Breast epithelium (tissue), 3 donors: ENCODE results near the gene EFNA2.

Experiments
- POLR2A ChIP-seq: fragments of 450-650 bp; IDR thresholded peaks from one replicate; pipeline ENCODE4 v1.6.1; 2016; ENCODE audit warnings: antibody characterized with exemption, mild to moderate bottlenecking, moderate library complexity
- POLR2AphosphoS5 ChIP-seq, 3 donors: sonication (generic); formaldehyde crosslinking; IDR thresholded peaks; one replicate each; pipeline ENCODE4 v1.6.1; 2017; ENCODE audit warnings: antibody characterized with exemption in 3 of 3
- TF ChIP-seq, protein P1 (sequence below), 3 donors: fragments of 450-650 bp; IDR thresholded peaks; one replicate each; pipeline ENCODE4 v1.5.1; 2016 to 2017; ENCODE audit warnings: antibody characterized with exemption in 3 of 3, mild to moderate bottlenecking in 3 of 3, moderate library complexity in 3 of 3

DNA sequence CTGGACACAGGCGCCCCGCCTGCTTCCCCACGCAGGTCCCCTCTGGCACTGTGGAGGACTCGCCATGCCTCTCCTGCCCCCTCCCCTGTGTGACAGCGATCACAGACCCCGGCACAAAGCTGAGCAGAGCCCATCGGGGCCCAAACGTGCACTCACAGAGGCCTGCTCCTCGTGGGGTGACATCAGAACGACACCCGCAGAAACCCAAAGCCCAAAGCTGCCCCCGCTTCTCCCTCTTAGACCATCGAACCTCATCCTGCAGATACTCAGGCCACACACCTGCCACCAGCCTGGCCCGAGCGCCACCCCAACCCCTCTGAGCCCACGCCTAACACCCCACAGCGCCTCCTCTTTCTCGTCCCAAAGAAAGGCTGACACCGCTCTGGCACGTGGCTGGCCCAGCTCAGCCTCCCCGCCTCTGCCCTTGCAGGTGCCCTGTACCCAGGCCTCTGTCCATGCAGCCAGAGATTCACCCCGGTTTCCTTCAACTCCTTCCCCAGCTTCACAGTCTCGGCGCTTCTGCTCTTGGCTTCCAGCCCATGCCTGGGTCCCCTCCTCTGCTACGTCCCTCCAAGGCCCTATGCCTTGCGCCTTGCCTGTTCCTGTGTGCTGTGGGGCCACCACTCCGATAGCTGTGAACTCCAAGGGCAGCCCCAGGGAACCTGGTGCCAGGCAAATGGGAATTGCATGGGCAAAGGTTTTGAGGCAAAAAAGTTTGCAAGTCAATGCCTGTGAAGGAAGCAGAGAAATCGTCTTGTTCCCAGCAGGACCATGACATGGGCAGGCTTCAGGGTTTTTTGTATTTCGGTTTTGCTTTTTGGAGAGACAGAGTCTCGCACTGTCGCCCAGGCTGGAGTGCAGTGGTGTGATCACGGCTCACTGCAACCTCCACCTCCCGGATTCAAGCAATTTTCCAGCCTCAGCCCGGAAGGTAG is 47.0 kb upstream of the EFNA2 start:
- no peak for TF ChIP-seq POLR2A
- TF ChIP-seq, protein P1, sequence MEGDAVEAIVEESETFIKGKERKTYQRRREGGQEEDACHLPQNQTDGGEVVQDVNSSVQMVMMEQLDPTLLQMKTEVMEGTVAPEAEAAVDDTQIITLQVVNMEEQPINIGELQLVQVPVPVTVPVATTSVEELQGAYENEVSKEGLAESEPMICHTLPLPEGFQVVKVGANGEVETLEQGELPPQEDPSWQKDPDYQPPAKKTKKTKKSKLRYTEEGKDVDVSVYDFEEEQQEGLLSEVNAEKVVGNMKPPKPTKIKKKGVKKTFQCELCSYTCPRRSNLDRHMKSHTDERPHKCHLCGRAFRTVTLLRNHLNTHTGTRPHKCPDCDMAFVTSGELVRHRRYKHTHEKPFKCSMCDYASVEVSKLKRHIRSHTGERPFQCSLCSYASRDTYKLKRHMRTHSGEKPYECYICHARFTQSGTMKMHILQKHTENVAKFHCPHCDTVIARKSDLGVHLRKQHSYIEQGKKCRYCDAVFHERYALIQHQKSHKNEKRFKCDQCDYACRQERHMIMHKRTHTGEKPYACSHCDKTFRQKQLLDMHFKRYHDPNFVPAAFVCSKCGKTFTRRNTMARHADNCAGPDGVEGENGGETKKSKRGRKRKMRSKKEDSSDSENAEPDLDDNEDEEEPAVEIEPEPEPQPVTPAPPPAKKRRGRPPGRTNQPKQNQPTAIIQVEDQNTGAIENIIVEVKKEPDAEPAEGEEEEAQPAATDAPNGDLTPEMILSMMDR (IDR thresholded peaks at IDR 0.05), result no peak
- no peak for TF ChIP-seq POLR2AphosphoS5 (IDR thresholded peaks at IDR 0.05)
